ENCODE measurements around the gene RNASE11. TPM values are rescaled to one million over a fixed set of nuclear protein-coding genes. Genes with fewer than 3 reads are reported as not detected.

Gene RNASE11
- total RNA-seq, 2 experiments from 2014 or later = not detected

DNA sequence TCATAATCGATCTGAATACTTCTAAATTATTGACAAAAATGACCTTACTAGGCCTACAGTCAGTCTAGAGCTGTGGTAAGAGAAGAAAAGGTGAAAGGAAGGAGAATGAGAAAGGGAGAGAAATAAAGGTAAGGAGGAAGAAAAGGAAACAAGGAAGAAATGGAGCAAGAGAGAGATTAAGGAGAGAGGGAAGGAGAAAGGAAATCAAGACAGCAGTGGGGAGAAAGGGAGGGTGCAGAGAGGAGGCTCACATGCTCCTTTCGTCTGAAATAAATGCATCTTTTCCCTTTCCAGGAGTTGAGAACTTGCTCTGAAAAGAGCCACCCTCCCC, 30.6 kb downstream of the RNASE11 start:
- Histone ChIP-seq H3K27ac (ENCODE audit: low read depth in 1 of 2, low read length in 2 of 2) (no peak overlapping the region), H3K36me3 (ENCODE audit: insufficient read depth, low read length) (no peaks in the 10 kb centered on the region), H3K27me3 (ENCODE audit: control insufficient read depth in 1 of 2, insufficient read depth in 2 of 2, low read length in 2 of 2) (peaks cover 0 to 7% of the 10 kb centered on the region in 2 experiments), H3K4me1 (ENCODE audit: insufficient read depth, low read length) (no peaks in the 10 kb centered on the region), H3K9me3 (ENCODE audit: control insufficient read depth in 1 of 2, insufficient read depth in 1 of 2, low read length in 2 of 2) (no peaks in the 10 kb centered on the region), H3K4me3 (ENCODE audit: low read length) (no peak overlapping the region)
- CTCF ChIA-PET = no interaction called here
- intact Hi-C loops (cut with DNase I, micrococcal nuclease) = no loop called here
- ATAC-seq (ENCODE audit: poor library complexity) (no peak), DNase-seq (no peak)
- no peak overlapping the region for H3K4me3 Mint-ChIP-seq
- no peaks in the 10 kb centered on the region for H3K27me3 Mint-ChIP-seq
- H3K9me3 Mint-ChIP-seq = no peaks in the 10 kb centered on the region
- no peak for TF ChIP-seq CTCF (IDR thresholded peaks at IDR 0.05)
- H3K27ac Mint-ChIP-seq = no peak overlapping the region
- H3K4me1 Mint-ChIP-seq (ENCODE audit: low read depth) = no peaks in the 10 kb centered on the region
- POLR2A ChIA-PET = no interaction called here
- H3K36me3 Mint-ChIP-seq (ENCODE audit: low read depth) = no peaks in the 10 kb centered on the region

GRCh38 chr14:20556500-20557211, 31.1 kb downstream of the RNASE11 start:
- Histone ChIP-seq H3K27me3 (ENCODE audit: control insufficient read depth in 1 of 2, insufficient read depth in 2 of 2, low read length in 2 of 2) (peaks cover 0 to 7% of the 10 kb centered on the region in 2 experiments), H3K9me3 (ENCODE audit: control insufficient read depth in 1 of 2, insufficient read depth in 1 of 2, low read length in 2 of 2) (no peaks in the 10 kb centered on the region), H3K36me3 (ENCODE audit: insufficient read depth, low read length) (no peaks in the 10 kb centered on the region), H3K4me1 (ENCODE audit: insufficient read depth, low read length) (no peaks in the 10 kb centered on the region), H3K27ac (ENCODE audit: low read depth in 1 of 2, low read length in 2 of 2) (no peak overlapping the region), H3K4me3 (ENCODE audit: low read length) (no peak overlapping the region)
- H3K27me3 Mint-ChIP-seq = no peaks in the 10 kb centered on the region
- no peak overlapping the region for H3K4me3 Mint-ChIP-seq
- H3K4me1 Mint-ChIP-seq (ENCODE audit: low read depth) = no peaks in the 10 kb centered on the region
- no peaks in the 10 kb centered on the region for H3K36me3 Mint-ChIP-seq (ENCODE audit: low read depth)
- POLR2A ChIA-PET = no interaction called here
- intact Hi-C loops (cut with DNase I, micrococcal nuclease) = no loop called here
- no peak for TF ChIP-seq CTCF (IDR thresholded peaks at IDR 0.05)
- CTCF ChIA-PET = no interaction called here
- no peak overlapping the region for H3K27ac Mint-ChIP-seq
- DNase-seq (no peak), ATAC-seq (ENCODE audit: poor library complexity) (no peak)
- H3K9me3 Mint-ChIP-seq = no peaks in the 10 kb centered on the region

- Histone ChIP-seq H3K4me3 (ENCODE audit: low read length) (no peak overlapping the region), H3K4me1 (ENCODE audit: insufficient read depth, low read length) (no peaks in the 10 kb centered on the region), H3K27ac (ENCODE audit: low read depth in 1 of 2, low read length in 2 of 2) (no peak overlapping the region), H3K36me3 (ENCODE audit: insufficient read depth, low read length) (no peaks in the 10 kb centered on the region), H3K9me3 (ENCODE audit: control insufficient read depth in 1 of 2, insufficient read depth in 1 of 2, low read length in 2 of 2) (no peaks in the 10 kb centered on the region), H3K27me3 (ENCODE audit: control insufficient read depth in 1 of 2, insufficient read depth in 2 of 2, low read length in 2 of 2) (peaks cover 0 to 7% of the 10 kb centered on the region in 2 experiments)
- DNase-seq = no peak
- Mint-ChIP-seq H3K27ac (no peak overlapping the region), H3K27me3 (no peaks in the 10 kb centered on the region), H3K4me3 (no peak overlapping the region), H3K4me1 (ENCODE audit: low read depth) (no peaks in the 10 kb centered on the region), H3K36me3 (ENCODE audit: low read depth) (no peaks in the 10 kb centered on the region), H3K9me3 (no peaks in the 10 kb centered on the region)
- CTCF ChIA-PET = interaction anchor here (0.9 kb wide), 1 partner anchor 15 kb away, joined by 3 read pairs; no protein-coding TSS in a partner anchor
- no peak for ATAC-seq (ENCODE audit: poor library complexity)
- intact Hi-C loops (cut with DNase I, micrococcal nuclease) = no loop called here
- POLR2A ChIA-PET = no interaction called here
- TF ChIP-seq CTCF (IDR thresholded peaks at IDR 0.05) = no peak
Observed at GRCh38 chr14:20555845-20556244, 32.0 kb downstream of the RNASE11 start.

All from CD4-positive, alpha-beta T cell (primary cell).